Measurements from ENCODE around the gene SCLY.
A peak's percentile ranks its signal among the peaks of the same experiment; 100 is the strongest.

The SCLY gene

DNA sequence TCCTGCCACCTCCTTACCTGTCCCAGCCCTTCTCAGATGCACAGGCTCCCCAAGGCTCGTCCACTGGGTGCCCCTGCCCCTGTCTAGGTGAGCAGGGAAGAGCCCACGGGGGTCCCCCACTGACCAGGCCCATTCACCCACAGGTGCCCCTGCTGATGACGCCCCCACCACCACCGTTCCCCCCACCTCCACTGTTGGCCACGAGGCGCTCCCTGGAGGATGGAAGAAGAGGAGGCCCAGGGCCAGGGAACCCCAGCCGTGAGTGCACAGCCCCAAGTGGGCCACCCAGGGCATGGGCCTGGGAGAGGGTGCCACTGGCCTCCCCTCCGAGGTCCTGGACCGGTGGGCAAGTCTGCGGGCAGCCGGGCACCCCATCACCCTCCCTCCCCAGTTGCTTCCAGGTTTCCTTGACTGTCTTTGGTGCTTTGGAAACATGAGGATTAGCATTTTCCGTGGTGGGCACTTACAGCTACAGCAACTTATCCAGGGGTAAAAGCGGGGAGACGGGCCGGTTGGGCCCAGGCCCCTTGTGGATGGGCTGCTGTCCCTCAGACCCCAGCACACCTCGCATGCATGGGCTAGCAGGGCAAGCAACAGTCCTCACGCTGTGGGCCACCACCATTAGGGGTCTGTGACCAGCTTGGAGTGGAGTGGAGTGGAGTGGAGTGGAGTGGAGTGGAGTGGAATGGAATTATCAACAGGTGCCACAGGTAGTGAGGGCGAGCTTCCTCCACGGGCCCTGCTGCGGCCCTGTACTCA, 64.5 kb downstream of the SCLY start:
- Histone ChIP-seq H3K4me3 (ENCODE audit: low read length) (no peak overlapping the region), H3K27me3 (replicated peaks; ENCODE audit: control insufficient read depth, insufficient read depth, low read length) (peaks cover 23% of the 10 kb centered on the region), H3K9me3 (ENCODE audit: control insufficient read depth, low read length) (no peaks in the 10 kb centered on the region), H3K4me1 (ENCODE audit: control insufficient read depth, insufficient read depth, low read length) (peaks cover 8% of the 10 kb centered on the region), H3K36me3 (ENCODE audit: control insufficient read depth, insufficient read depth, low read length, severe bottlenecking) (no peaks in the 10 kb centered on the region), H3K9ac (ENCODE audit: low read length) (no peak overlapping the region)
- DNase-seq (ENCODE audit: low read depth): no peak

DNA sequence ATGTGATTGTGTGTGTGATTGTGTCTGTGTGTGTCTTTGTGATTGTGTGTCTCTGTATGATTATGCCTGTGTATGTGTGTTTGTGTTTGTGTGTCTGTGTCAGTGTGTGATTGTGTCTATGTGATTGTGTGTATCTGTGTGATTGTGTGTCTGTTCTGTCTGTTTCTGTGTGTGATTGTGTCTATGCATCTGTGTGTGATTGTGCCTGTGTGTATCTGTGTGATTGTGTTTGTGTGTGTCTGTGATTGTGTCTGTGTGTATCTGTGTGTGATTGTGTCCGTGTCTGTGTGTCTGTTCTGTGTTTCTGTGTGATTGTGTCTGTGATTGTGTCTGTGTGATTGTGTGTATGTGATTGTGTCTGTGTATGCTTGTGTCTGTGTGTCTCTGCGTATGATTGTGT, 65.5 kb downstream of the SCLY start:
- DNase-seq (ENCODE audit: low read depth): no peak
- Histone ChIP-seq H3K9me3 (ENCODE audit: control insufficient read depth, low read length) (no peaks in the 10 kb centered on the region), H3K4me3 (ENCODE audit: low read length) (no peak overlapping the region), H3K27me3 (replicated peaks; ENCODE audit: control insufficient read depth, insufficient read depth, low read length) (peaks cover 16% of the 10 kb centered on the region), H3K9ac (ENCODE audit: low read length) (peak overlapping the region; percentile 82), H3K36me3 (ENCODE audit: control insufficient read depth, insufficient read depth, low read length, severe bottlenecking) (no peaks in the 10 kb centered on the region), H3K4me1 (ENCODE audit: control insufficient read depth, insufficient read depth, low read length) (peaks cover 3% of the 10 kb centered on the region)

DNA sequence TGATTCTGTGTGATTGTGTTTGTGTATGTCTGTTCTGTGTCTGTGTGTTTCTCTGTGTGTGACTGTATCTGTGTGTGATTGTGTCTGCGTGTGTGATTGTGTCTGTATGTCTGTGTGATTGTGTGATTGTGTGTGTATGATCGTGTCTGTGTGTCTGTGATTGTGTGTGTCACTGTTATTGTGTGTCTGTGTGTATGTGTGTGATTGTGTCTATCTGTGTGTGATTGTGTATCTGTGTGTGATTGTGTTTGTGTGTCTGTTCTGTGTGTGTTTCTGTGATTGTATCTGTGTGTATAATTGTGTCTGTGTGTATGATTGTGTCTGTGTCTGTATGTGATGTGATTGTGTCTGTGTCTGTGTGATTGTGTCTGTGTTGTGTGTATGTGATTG, 66.0 kb downstream of the SCLY start:
- Histone ChIP-seq H3K4me3 (ENCODE audit: low read length) (peak overlapping the region; percentile 70), H3K9ac (ENCODE audit: low read length) (peak overlapping the region; percentile 82), H3K9me3 (ENCODE audit: control insufficient read depth, low read length) (no peaks in the 10 kb centered on the region), H3K4me1 (ENCODE audit: control insufficient read depth, insufficient read depth, low read length) (peaks cover 3% of the 10 kb centered on the region), H3K27me3 (replicated peaks; ENCODE audit: control insufficient read depth, insufficient read depth, low read length) (peaks cover 16% of the 10 kb centered on the region), H3K36me3 (ENCODE audit: control insufficient read depth, insufficient read depth, low read length, severe bottlenecking) (no peaks in the 10 kb centered on the region)
- DNase-seq (ENCODE audit: low read depth): no peak

DNA sequence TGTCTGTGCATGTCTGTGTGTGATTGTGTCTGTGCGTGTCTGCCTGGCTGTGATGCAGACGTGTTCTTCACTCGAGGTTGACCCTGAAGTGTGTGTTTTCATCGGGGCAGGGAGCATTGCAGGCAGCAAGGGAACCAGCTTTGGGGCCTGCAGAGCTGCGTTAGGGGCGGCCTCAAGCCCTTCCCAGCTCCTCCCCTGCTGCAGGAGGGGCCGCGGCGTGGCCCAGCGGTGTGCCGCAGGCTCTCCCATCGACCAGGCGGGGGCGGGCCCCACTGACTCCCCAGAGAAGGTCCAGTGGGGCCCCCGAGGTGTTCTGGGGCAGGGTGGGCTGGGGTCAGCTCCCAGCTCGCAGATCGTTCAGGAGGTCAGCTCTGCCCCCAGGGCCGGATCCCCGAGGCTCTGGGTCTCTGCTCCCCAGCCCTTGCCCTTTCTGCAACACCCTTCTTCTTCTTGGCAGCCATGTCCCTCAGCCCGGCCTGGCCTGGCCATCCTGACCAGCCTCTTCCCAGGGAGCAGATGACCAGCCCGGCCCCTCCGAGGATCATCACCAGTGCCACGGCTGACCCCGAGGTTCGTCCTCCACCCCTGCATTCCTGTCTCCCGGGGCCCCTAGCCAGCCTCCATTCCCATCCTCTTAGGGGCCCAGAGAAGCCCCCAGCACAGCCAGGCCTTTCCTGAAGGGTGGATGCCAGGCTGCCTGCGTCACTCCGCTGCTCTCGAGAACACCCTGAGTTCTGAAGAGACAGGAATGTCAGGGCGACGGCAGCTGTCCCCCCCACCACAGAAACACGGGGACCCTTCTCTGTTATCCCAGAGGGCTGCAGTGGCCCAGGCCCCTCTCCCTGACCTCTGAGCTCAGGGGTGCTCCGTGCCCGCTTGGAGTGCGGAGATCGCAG, 66.6 kb downstream of the SCLY start:
- peak overlapping the region; percentile 82 for H3K9ac ChIP-seq (ENCODE audit: low read length)
- DNase-seq (ENCODE audit: low read depth): no peak

DNA sequence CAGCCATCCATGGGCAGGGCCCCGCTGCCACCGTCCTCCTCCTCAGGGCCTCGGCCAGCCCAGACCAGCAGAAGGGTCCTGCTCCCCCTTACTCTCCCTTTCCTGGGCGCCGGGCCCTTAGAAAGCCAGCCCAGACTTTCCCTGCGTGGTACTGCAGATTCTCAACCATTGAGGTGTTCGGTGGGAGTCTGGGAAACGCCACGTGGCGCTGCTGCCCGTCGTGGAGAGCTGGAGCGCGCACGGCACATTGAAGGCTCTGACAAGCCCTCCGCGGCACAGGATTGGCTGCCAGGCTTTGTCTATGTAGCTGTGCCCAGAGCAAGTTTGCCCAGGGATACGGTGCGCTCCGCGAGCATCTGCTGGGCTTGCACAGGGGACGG, 67.2 kb downstream of the SCLY start:
- Histone ChIP-seq H3K27me3 (replicated peaks; ENCODE audit: control insufficient read depth, insufficient read depth, low read length) (peaks cover 12% of the 10 kb centered on the region), H3K9me3 (ENCODE audit: control insufficient read depth, low read length) (no peaks in the 10 kb centered on the region), H3K36me3 (ENCODE audit: control insufficient read depth, insufficient read depth, low read length, severe bottlenecking) (no peaks in the 10 kb centered on the region), H3K9ac (ENCODE audit: low read length) (peak overlapping the region; percentile 82), H3K4me3 (ENCODE audit: low read length) (peak overlapping the region; percentile 70), H3K4me1 (ENCODE audit: control insufficient read depth, insufficient read depth, low read length) (peaks cover 3% of the 10 kb centered on the region)
- DNase-seq (ENCODE audit: low read depth): no peak

More for the DNA sequence above, 66.6 kb downstream of the SCLY start:
- Histone ChIP-seq H3K27me3 (replicated peaks; ENCODE audit: control insufficient read depth, insufficient read depth, low read length) (peaks cover 12% of the 10 kb centered on the region), H3K4me1 (ENCODE audit: control insufficient read depth, insufficient read depth, low read length) (peaks cover 3% of the 10 kb centered on the region), H3K9me3 (ENCODE audit: control insufficient read depth, low read length) (no peaks in the 10 kb centered on the region), H3K36me3 (ENCODE audit: control insufficient read depth, insufficient read depth, low read length, severe bottlenecking) (no peaks in the 10 kb centered on the region), H3K4me3 (ENCODE audit: low read length) (peak overlapping the region; percentile 70)

DNA sequence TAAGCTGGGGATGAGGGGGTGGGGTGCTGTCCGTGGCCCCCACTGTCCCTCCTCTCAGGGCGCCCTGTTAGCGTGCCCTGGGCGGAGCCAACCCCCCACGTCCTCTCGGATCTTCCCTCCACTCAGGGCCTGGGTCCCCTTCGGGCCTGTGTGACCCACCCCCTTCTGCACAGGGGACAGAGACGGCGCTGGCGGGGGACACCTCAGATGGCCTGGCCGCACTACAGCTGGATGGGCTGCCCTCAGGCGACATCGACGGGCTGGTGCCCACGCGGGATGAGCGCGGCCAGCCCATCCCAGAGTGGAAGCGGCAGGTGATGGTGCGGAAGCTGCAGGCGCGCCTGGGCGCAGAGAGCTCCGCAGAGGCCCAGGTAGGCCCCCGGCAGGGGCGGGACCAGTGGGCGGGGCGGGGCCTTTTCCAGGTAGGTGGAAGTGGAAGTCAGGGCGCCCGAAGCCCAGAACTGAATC, 67.8 kb downstream of the SCLY start:
- Histone ChIP-seq H3K9me3 (ENCODE audit: control insufficient read depth, low read length) (no peaks in the 10 kb centered on the region), H3K9ac (ENCODE audit: low read length) (no peak overlapping the region), H3K27me3 (replicated peaks; ENCODE audit: control insufficient read depth, insufficient read depth, low read length) (peaks cover 10% of the 10 kb centered on the region), H3K36me3 (ENCODE audit: control insufficient read depth, insufficient read depth, low read length, severe bottlenecking) (no peaks in the 10 kb centered on the region), H3K4me1 (ENCODE audit: control insufficient read depth, insufficient read depth, low read length) (peaks cover 3% of the 10 kb centered on the region), H3K4me3 (ENCODE audit: low read length) (no peak overlapping the region)
- no peak for DNase-seq (ENCODE audit: low read depth)

DNA sequence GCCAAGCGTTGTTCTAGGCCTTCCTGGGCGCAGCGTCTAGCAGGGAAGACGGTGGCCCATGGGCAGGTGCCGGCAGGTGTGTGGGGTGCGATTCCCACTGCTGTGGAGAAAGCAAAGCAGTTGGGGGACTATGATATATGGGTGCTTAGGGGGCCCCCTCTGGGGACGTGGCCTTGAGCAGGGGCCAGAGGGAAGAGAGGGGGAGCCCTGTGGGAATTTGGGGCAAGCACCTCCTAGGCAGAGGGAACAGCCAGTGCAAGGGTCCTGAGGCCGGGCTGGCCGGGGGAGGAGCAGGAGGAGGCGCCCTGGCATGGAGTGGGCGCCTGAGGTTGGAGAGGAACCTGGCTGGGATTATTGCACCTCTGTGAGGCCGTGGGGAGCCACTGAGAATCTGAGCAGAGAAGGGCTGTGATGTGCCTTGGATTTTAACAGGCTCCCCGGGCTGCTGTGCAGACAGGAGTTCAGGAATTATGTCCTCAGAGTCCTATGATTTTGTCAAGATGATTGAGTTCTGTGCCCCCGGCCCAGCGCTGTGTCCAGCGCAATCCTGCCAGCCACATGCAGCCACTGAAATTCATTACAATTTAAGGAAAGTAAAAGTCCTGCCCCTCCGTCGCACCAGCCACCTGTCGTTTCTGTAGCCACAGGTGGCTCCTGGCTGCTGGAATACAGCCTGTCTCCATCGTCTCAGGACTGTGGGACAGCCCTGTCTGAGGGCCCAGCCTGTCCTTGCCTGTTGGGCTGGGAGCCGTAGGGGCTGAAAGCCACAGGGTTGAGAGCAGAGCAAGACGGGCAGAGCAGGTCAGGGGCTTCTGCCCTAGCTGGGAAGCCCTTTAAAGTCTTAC, 68.6 kb downstream of the SCLY start:
- H3K36me3 ChIP-seq (ENCODE audit: control insufficient read depth, insufficient read depth, low read length, severe bottlenecking): no peaks in the 10 kb centered on the region
- DNase-seq (ENCODE audit: low read depth): no peak
- H3K4me1 ChIP-seq (ENCODE audit: control insufficient read depth, insufficient read depth, low read length): peaks cover 3% of the 10 kb centered on the region
- H3K27me3 ChIP-seq (replicated peaks; ENCODE audit: control insufficient read depth, insufficient read depth, low read length): peaks cover 2% of the 10 kb centered on the region
- no peaks in the 10 kb centered on the region for H3K9me3 ChIP-seq (ENCODE audit: control insufficient read depth, low read length)
- H3K4me3 ChIP-seq (ENCODE audit: low read length): no peak overlapping the region
- no peak overlapping the region for H3K9ac ChIP-seq (ENCODE audit: low read length)

DNA sequence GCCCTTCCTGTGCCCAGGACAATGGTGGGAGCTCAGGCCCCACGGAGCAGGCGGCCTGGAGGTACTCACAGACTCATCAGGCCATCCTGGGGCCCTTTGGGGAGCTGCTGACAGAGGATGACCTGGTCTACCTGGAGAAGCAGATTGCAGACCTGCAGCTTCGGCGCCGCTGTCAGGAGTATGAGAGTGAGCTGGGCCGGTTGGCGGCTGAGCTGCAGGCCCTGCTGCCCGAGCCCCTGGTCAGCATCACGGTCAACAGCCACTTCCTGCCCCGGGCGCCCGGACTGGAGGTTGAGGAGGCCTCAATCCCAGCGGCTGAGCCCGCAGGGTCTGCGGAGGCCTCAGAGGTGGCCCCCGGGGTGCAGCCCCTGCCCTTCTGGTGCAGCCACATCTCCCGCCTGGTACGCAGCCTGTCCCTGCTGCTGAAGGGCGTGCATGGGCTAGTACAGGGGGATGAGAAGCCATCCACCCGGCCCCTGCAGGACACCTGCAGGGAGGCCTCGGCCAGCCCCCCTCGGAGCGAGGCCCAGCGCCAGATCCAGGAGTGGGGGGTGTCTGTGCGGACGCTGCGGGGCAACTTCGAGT, 69.4 kb downstream of the SCLY start:
- H3K4me3 ChIP-seq (ENCODE audit: low read length): no peak overlapping the region
- H3K4me1 ChIP-seq (ENCODE audit: control insufficient read depth, insufficient read depth, low read length): peaks cover 3% of the 10 kb centered on the region
- no peaks in the 10 kb centered on the region for H3K9me3 ChIP-seq (ENCODE audit: control insufficient read depth, low read length)
- H3K36me3 ChIP-seq (ENCODE audit: control insufficient read depth, insufficient read depth, low read length, severe bottlenecking): no peaks in the 10 kb centered on the region
- DNase-seq (ENCODE audit: low read depth): no peak
- no peaks in the 10 kb centered on the region for H3K27me3 ChIP-seq (replicated peaks; ENCODE audit: control insufficient read depth, insufficient read depth, low read length)
- no peak overlapping the region for H3K9ac ChIP-seq (ENCODE audit: low read length)

DNA sequence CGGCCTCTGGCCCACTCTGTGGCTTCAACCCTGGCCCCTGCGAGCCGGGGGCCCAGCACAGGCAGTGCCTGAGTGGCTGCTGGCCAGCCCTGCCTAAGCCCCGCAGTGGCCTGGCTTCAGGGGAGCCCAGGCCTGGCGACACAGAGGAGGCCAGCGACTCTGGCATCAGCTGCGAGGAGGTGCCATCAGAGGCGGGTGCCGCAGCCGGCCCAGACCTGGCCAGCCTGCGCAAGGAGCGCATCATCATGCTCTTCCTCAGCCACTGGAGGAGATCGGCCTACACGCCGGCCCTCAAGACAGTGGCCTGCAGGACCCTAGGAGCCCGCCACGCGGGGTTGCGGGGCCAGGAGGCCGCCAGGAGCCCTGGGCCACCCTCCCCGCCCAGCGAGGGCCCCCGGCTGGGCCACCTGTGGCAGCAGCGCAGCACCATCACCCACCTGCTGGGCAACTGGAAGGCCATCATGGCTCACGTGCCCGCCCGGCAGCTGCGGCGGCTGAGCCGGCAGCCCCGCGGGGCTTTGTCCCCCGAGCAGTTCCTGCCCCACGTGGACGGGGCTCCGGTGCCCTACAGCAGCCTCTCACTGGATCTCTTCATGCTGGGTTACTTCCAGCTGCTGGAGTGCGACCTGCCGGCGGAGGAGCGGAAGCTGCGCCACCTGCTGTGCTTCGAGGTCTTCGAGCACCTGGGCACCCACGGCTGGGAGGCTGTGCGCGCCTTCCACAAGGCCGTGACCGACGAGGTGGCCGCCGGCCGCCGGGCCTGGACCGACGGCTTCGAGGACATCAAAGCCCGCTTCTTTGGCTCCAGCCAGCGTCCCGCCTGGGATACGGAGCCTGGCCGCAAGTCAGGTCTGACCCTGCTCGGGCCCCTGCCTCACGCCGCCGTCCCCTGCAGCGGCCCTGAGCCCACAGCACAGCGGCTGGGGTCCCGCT, 70.2 kb downstream of the SCLY start:
- H3K4me1 ChIP-seq (ENCODE audit: control insufficient read depth, insufficient read depth, low read length): peaks cover 3% of the 10 kb centered on the region
- DNase-seq (ENCODE audit: low read depth): no peak

More for the DNA sequence above, 70.2 kb downstream of the SCLY start:
- Histone ChIP-seq H3K9me3 (ENCODE audit: control insufficient read depth, low read length) (no peaks in the 10 kb centered on the region), H3K9ac (ENCODE audit: low read length) (no peak overlapping the region), H3K36me3 (ENCODE audit: control insufficient read depth, insufficient read depth, low read length, severe bottlenecking) (no peaks in the 10 kb centered on the region), H3K27me3 (replicated peaks; ENCODE audit: control insufficient read depth, insufficient read depth, low read length) (no peaks in the 10 kb centered on the region), H3K4me3 (ENCODE audit: low read length) (no peak overlapping the region)

Data from adipocyte (in vitro differentiated cells).